Measurements from ENCODE around the gene METTL26.

METTL26 gene

GRCh38 chr16:593807-594206, 42.3 kb downstream of the METTL26 start:
- DNase-seq: no peak

GRCh38 chr16:593406-593805, 42.7 kb downstream of the METTL26 start:
- no peak for DNase-seq

- no peak for DNase-seq
Measured at GRCh38 chr16:592518-593306, 43.4 kb downstream of the METTL26 start.

- DNase-seq: no peak
Measured at GRCh38 chr16:591892-592517, 44.1 kb downstream of the METTL26 start.

- no peak for DNase-seq
Measured at GRCh38 chr16:591231-591630, 44.9 kb downstream of the METTL26 start.

- DNase-seq: no peak
Measured at GRCh38 chr16:590815-591200, 45.3 kb downstream of the METTL26 start.

GRCh38 chr16:590188-590814, 45.8 kb downstream of the METTL26 start:
- DNase-seq: no peak

GRCh38 chr16:589658-590187, 46.4 kb downstream of the METTL26 start, which contains the start of gene RAB40C:
Gene RAB40C (plus strand): TSS chr16:590066. CDS start chr16:590292, 226 bp downstream.
- DNase-seq: peak; percentile 97

- peak; percentile 94 for DNase-seq
Measured at GRCh38 chr16:588889-589657, 47.0 kb downstream of the METTL26 start.

GRCh38 chr16:588639-588888, 47.5 kb downstream of the METTL26 start:
- DNase-seq: peak; percentile 64

- no peak for DNase-seq
Measured at GRCh38 chr16:586645-587590, 49.2 kb downstream of the METTL26 start.

GRCh38 chr16:586047-586644, 50.0 kb downstream of the METTL26 start:
- peak; percentile 35 for DNase-seq

GRCh38 chr16:585351-585750, 50.8 kb downstream of the METTL26 start:
- no peak for DNase-seq

Data from EL (cell line).